CD4-positive, alpha-beta T cell treated with Interleukin-17A for 1 hour (primary cell): ENCODE data around the gene CRABP1.
A peak's percentile ranks its signal among the peaks of the same experiment; 100 is the strongest.

ENCODE experiments used
- DNase-seq: peaks from one replicate; pipeline ENCODE4 v3.0.0-alpha.2; 2020

The CRABP1 gene

GRCh38 chr15:78347586-78348543, 7.7 kb downstream of the CRABP1 start:
- no peak for DNase-seq

DNA sequence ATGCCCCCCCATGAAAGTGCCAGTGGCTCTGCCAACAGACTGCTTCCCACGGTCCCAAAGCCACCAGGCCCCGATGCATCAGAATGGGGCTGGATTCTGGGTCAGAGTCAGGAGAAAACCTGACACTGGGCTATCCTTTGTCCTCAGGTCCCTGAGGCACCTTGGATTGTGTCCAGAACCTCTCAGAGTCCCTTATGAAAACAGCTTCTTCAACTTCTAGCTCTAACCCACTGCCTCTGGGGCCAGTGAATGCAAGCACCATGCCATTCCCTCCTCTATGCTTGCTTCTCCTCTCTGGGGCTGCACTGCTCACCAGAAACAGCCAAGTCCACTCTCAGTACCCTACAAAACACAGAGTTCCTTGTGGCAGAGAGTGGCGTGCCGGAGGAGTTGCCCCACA, 9.9 kb downstream of the CRABP1 start:
- no peak for DNase-seq

DNA sequence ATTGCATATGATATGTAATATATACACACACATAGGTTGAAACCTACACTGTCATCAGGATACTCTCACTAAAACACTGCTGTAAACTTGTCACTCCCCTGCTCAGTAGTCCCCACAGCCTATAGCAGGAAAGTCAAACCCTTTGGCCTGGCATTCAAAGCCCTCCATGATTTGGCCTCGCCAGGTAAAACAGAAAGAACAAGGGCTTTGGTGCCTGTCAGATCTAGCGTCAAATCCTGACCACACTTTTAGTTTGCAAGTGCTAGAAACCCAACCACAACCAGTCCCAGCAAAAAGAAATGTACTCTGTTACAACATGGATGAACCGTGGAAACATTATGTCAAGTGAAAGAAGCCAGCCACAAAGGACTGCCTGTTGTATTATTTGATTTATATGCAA, 11.4 kb downstream of the CRABP1 start:
- no peak for DNase-seq

GRCh38 chr15:78353093-78353492, 12.9 kb downstream of the CRABP1 start:
- peak; percentile 0 for DNase-seq

- DNase-seq = no peak
Observed at GRCh38 chr15:78355177-78355576, 15.0 kb downstream of the CRABP1 start.

- no peak for DNase-seq
Observed at GRCh38 chr15:78358102-78358870, 18.1 kb downstream of the CRABP1 start.

GRCh38 chr15:78359041-78359808, 19.1 kb downstream of the CRABP1 start:
- DNase-seq = no peak

- DNase-seq = no peak
Observed at GRCh38 chr15:78360367-78360801, 20.2 kb downstream of the CRABP1 start.

DNA sequence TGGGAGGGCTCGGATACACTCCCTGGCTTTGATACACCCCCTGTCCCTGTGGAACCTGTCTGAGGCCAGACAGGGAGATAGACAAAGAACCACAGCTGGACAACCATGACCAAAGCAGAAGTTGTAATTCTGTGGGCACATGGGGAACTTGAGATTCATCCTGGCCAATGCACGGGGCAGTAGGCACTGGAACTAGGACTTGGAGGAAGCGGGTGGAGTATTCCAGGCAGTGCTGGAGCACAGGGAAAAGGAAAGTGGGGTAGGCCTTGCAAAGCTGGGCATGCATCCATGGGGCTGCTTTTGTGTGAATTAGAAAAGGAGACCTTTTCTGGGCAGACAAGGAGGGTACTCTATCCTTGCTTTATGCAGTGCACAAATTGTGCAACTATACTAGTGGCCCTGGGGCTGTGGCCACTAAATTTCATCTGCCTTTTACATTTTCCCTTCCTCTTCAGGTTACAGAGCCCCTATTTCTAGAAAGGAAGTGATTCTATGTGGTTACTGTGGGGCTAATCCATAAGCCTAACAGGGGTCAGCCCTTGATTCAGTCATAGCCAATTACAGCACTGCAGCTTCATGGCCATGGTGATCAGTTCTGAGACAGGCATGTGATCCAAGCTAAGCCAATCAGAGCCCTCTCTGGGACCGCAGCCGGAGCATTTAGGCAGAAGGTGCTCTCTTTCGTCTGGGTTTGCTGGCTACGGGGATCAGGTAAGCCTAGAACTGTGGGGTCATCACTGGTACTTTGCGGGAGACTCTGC, 21.0 kb downstream of the CRABP1 start:
- DNase-seq = peak; percentile 3

DNA sequence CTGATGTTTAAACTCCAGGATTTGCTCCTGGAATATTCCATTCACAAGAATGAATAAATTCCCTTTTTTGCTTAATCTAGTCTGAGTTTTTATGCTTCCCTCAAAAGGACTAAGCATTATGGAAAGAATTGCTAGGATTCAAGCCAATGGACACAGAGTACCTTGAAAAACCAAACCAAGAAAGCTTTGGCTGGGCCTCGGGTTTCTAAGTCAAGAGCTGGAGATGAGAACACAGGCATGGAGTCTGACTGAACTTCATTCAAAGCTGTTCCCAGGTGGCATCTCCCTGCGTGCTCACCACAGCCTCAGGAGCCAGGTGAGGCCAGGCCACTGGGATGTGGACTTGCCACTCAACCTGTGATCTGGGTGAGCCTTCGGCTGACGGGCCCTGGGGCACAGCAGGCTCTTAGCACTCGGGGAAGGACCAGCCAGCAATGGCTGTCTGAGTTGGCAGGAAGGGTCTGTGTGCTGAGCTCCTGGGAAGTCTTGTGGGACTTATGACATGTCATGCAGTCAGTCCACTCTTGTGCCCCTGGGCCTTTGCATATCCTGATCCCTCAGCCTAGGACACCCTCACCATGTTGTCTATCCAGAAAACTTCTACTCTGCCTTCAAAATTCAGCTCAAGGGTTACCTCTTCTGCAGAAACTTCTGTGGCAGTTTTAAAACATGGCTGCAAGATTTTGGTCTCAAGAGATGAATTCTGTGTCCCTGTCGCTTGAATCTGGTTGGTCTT, 21.8 kb downstream of the CRABP1 start:
- DNase-seq = no peak

DNA sequence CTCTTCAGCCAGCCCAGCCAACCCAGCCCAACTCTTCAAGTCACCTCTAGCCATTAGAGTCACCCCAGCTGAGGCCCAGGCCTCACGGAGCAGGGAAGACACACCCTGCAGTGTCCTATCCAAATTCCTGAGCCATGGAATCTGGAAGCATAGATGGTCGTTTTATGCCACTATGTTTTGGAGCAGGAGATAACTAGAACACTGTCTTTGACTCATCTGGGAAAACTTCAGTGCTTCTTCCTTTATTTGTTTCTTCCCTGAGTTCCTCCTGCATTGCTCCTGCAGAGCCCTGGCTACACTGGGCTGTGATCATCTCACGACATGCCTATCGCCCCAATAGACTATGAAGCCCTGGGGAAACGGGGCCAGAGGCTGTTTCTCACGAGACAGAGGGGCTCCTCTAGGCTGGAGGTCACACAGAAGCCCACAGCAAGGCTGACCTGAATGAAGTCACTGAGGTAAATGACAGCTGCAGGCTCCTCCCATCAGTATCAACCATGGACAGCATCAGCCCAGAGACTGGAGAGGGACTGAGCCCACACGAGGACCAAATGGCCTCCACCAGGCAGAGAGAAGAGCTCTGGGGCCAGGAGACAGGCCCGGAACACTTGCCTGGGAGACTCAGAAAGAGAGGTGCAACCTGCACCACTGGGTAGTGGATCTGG, 22.7 kb downstream of the CRABP1 start:
- DNase-seq = no peak

- DNase-seq = no peak
Observed at GRCh38 chr15:78363381-78363734, 23.2 kb downstream of the CRABP1 start.

- no peak for DNase-seq
Observed at GRCh38 chr15:78364233-78364632, 24.1 kb downstream of the CRABP1 start.

DNA sequence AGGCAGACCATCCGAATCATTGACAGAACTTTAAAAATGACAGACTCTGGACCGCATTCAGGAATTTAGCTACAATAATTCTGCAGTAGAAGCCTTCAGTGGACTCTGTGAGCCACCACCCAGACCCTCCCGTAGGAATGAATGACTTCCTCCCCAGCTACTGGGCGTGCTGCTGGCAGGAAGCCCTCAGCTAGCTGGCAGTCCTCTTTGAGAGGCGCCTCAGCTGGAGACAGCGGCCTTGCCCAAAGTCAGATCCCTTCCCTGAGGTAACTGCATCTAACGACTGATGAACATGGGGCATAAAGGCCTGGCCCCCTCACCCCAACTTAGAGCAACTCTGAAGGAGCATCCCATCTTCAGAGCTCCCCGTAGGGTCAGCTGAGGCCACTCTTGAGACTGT, 25.8 kb downstream of the CRABP1 start:
- no peak for DNase-seq

- no peak for DNase-seq
Observed at GRCh38 chr15:78366342-78366741, 26.2 kb downstream of the CRABP1 start.

DNA sequence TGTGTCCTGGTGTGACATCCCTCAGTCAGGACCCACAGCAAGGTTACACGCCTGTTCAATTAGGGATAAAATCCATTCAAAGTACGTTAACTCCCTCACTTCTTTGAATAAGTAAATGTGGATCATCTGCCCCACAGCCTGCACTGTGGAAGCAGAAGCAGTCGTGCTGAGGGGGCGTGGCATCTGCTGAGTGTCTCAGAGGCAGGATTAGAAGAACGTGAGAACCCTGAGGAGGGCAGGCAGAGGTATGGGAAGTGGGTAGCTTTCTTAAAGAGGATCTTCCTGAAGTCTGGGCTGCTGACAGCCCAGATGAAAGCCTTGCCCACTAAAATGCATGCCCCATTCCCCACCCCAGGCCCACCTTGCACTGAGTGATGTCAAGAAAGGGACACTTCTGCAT, 28.5 kb downstream of the CRABP1 start:
- no peak for DNase-seq

DNA sequence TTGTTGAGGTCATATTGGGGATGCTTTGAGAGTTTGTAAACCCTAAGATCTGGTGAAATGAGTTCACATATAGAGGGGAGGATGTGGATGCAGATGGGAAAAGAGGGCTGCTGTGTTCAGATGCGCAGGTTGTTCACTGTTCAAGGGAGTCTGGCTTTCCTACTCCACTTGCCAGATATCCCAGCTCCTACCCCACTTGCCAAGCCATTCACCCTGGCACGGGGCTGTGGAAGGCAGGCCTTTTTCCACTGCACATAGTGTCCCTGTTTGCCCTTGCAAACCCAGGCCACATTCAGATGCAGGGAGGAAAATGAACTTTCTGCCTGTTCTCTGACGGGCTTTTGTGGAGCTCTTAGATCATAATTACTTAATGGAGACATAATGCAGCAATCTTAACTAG, 29.0 kb downstream of the CRABP1 start:
- DNase-seq = no peak

DNA sequence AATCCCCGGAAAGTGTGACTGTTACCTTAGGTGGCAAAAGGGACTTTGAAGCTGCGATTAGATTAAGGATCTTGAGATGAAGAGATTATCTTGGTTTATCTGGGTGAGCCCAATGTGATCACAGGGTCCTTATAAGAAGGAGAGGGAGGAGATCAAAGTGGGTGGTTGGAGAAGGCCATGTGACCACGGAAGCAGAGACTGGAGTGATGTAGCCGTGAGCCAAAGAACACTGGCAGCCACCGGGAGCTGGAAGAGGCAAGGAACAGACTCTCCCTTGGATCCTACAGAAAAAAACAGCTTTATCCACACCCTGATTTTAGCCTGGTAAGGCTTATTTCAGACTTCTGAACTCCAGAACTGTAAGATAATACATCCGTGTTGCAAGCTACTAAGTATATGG, 29.9 kb downstream of the CRABP1 start:
- no peak for DNase-seq

GRCh38 chr15:78372880-78373279, 32.7 kb downstream of the CRABP1 start:
- no peak for DNase-seq

DNA sequence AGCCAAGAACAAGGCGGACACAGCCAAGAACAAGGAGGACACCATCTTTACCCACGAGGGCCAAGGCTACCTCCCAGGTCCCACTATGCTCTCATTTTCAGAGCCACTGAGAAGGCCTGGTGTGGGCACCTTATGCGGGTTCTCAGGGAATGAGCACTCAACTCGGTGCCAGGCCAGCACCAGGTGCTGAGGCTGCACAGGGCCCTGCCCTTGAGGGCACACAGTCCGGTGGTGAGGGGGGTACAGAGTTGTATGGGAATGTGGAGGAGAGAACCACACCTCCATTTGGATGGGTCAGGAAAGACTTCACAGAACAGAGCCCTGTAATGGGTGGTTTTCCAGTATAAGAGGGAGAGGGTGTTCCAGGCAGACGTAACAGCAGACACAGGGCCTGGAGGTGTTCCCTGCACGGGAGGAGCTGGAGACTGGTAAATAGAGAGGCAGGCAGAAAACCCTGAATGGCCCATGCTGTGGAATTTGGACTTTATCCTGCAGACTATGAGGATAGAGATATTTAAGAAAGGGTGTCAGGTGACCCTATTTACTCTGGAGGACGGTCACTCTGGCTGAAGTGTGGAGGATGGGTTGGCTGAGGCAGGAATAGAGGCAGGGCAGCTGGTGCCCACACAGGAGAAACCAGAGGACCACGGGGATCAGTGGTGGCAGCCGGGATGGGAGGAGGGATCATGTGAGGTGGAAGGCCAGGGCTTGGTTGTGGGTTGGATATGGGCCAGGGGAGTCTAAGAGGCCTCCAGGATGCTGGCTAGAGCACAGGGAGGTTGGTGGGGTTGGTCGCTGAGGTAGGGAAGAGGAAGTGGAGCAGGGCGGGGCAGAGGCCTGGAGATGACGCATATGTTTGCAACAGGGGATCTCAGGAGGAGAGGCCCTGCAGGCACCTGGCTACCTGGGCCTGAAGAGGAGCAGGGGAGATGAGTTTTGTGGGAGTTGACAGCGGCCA, 34.6 kb downstream of the CRABP1 start:
- DNase-seq = no peak
